ENCODE results near the gene GMPR.

DNA sequence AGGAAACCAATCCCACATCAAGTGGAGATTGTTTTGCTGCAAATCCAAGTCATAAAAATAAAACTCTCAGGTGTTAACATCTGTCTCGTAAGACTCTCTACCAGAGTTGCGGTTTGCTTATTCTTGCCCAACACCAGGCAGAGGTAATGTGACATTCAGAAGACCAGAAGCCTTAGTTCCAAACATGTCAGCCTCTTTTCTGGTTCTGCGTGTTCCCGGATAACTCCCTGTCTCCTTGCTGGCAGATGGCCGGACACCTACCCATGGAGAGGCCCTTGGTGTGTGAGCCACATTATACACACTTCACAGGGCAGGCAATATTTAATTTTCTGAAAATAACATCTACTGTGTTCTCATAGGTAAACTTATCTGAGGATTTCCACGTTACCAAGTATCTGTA lies 73.4 kb downstream of the GMPR start:
- TF ChIP-seq, protein P1, sequence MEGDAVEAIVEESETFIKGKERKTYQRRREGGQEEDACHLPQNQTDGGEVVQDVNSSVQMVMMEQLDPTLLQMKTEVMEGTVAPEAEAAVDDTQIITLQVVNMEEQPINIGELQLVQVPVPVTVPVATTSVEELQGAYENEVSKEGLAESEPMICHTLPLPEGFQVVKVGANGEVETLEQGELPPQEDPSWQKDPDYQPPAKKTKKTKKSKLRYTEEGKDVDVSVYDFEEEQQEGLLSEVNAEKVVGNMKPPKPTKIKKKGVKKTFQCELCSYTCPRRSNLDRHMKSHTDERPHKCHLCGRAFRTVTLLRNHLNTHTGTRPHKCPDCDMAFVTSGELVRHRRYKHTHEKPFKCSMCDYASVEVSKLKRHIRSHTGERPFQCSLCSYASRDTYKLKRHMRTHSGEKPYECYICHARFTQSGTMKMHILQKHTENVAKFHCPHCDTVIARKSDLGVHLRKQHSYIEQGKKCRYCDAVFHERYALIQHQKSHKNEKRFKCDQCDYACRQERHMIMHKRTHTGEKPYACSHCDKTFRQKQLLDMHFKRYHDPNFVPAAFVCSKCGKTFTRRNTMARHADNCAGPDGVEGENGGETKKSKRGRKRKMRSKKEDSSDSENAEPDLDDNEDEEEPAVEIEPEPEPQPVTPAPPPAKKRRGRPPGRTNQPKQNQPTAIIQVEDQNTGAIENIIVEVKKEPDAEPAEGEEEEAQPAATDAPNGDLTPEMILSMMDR (IDR thresholded peaks at IDR 0.05): no peak
- TF ChIP-seq POLR2A (IDR thresholded peaks at IDR 0.05): no peak

Data from adrenal gland (tissue), 5 donors.